Small intestine (tissue), 7 donors: ENCODE measurements around the gene LMOD1. TPM values are rescaled to one million over a fixed set of nuclear protein-coding genes. Genes with fewer than 3 reads are reported as not detected.
"Not testable (repeated sequence)": the region's sequence is repeated elsewhere in the genome, so short reads cannot be mapped to it uniquely, and the experiment has no call there.

Source experiments
- DNase-seq, 2 donors: peaks; one replicate each; pipeline versions ENCODE4 v3.0.0 to v3.0.0-alpha.2; 2013
- FAIRE-seq: peaks from 2 replicates; lab custom pipeline; 2012; peaks lifted over from hg19 to GRCh38; lab: Jason Lieb, UNC
- H3K27ac ChIP-seq, 3 donors: one replicate each; pipeline ENCODE4 v1.5.1; 2013; ENCODE audit warnings: low read length in 2 of 3, mild to moderate bottlenecking in 2 of 3, control low read depth in 1 of 3, inconsistent platforms in 1 of 3, low read depth in 1 of 3, moderate library complexity in 1 of 3
- H3K27me3 ChIP-seq, 3 donors: one replicate each; pipeline ENCODE4 v1.6.1; 2013; ENCODE audit warnings: low read length in 3 of 3, inconsistent platforms in 1 of 3; ENCODE audit not compliant: control insufficient read depth in 3 of 3, insufficient read depth in 3 of 3
- H3K36me3 ChIP-seq, 3 donors: one replicate each; pipeline ENCODE4 v1.6.1; 2013; ENCODE audit warnings: low read length in 3 of 3, inconsistent platforms in 1 of 3, low read depth in 1 of 3, mild to moderate bottlenecking in 1 of 3, moderate library complexity in 1 of 3; ENCODE audit not compliant: control insufficient read depth in 3 of 3, insufficient read depth in 2 of 3
- H3K4me1 ChIP-seq, 3 donors: one replicate each; pipeline ENCODE4 v1.6.1; 2013; ENCODE audit warnings: low read length in 2 of 3, inconsistent platforms in 1 of 3, low read depth in 1 of 3, mild to moderate bottlenecking in 1 of 3, moderate library complexity in 1 of 3; ENCODE audit not compliant: control insufficient read depth in 3 of 3, insufficient read depth in 2 of 3
- H3K4me3 ChIP-seq, 3 donors: one replicate each; pipeline ENCODE4 v1.5.1; 2013; ENCODE audit warnings: low read length in 3 of 3, control low read depth in 1 of 3, inconsistent platforms in 1 of 3, low read depth in 1 of 3, mild to moderate bottlenecking in 1 of 3, moderate library complexity in 1 of 3
- H3K9me3 ChIP-seq, 2 donors: one replicate each; pipeline ENCODE4 v1.6.1; 2013; ENCODE audit warnings: low read depth in 1 of 2, low read length in 1 of 2; ENCODE audit not compliant: control insufficient read depth in 2 of 2, insufficient read depth in 1 of 2
- WGBS, 3 donors: extraction: QIAGEN DNeasy Blood & Tissue Kit; methylation state at CpG; one replicate each; pipeline ENCODE4 v1.1.7; 2013; 5-methylcytosine and 5-hydroxymethylcytosine counted together
- polyA plus RNA-seq, 4 donors: library from polyadenylated mRNA; stranded (reverse) in 3 of 4; unstranded in 1 of 4; fragments of 200-250 nt in 3 of 4; fragments of 120-200 nt in 1 of 4; gene quantifications; one replicate each; pipeline versions ENCODE4 v1.2.1 to v1.2.3, GENCODE V29; 2013
- donor health status: healthy with polysubstance abuse.
- donor health status: control.
- donor health status: control.
- donor health status: Bipolar disorder and iron deficiency.
- donor health status: healthy.

LMOD1 gene
- polyA plus RNA-seq, 4 donors, result 1.1 to 39.6 (median 4.3) TPM

DNA sequence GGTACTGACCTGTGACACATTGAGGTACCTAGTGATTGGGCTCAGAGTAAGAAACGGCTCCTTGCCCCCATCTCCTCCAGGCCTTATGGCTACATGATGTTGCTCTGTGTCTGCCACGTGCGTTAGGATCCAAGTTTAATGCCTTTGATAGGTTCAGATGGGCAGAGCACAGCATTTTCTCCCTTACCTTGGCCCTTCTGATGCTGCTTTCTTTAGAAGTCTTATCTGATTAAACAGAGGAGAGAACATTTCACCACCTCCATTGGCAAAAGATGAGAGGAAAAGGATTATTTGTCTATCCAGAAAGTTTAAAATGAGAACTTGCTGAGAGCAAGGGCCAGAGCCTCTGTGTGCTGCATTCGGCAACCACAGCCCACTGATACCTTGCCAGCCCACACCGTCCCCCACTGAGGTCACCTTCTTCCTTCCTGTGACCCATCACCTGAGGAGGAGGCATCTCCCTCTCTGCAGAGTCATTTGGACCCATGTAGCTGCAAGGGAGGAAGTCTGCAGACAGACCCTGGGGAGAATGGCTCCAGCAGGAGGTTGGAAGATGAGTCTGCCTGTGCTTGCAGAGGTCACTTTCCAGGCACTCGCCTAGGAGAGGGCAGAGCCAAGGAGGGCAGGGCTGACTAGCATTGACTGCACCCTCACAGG, 41.0 kb downstream of the LMOD1 start:
- no peak overlapping the region for H3K4me3 ChIP-seq
- no peaks in the 10 kb centered on the region for H3K4me1 ChIP-seq
- DNase-seq (no peak), FAIRE-seq (no peak)
- H3K36me3 ChIP-seq, result peaks cover 0 to 2% (median 0%) of the 10 kb centered on the region in 3 donors
- peak overlapping the region in 2 of 3 donors; percentile 59 to 87 for H3K27ac ChIP-seq
- 58 to 75% (median 73%) methylated on average over 6 of the region's 6 CpGs for WGBS, 3 donors
- H3K27me3 ChIP-seq, result peaks cover 0 to 6% (median 0%) of the 10 kb centered on the region in 3 donors
- no peaks in the 10 kb centered on the region for H3K9me3 ChIP-seq

DNA sequence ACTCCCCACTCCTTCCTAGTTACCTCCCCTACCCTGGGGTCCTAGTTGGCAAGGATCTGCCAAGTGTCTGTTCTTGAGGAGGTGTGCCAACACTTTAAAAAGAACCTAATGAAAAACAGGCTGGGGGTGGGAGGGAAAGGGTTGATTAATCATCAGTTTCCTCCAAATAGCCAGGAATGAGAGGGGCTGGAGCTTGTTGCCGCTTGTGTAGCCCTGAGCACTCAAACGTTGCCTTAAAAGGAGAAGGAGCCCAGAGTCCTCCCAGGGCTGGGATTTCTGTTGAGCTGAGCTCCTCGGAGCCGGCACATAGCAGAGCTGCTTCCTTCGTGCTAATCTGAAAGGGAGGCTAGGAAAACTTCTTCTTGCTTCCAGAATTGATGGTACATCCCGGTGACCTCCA, 41.8 kb downstream of the LMOD1 start:
- H3K27me3 ChIP-seq, result peaks cover 0 to 4% (median 0%) of the 10 kb centered on the region in 3 donors
- FAIRE-seq (no peak), DNase-seq (peak in 1 of 2 donors; percentile 21)
- H3K9me3 ChIP-seq, result no peaks in the 10 kb centered on the region
- H3K36me3 ChIP-seq, result peaks cover 0 to 2% (median 0%) of the 10 kb centered on the region in 3 donors
- WGBS, 3 donors, result 48 to 75% (median 74%) methylated on average over 6 of the region's 6 CpGs
- H3K4me3 ChIP-seq, result no peak overlapping the region
- peak overlapping the region in 2 of 3 donors; percentile 67 to 87 for H3K27ac ChIP-seq
- H3K4me1 ChIP-seq, result no peaks in the 10 kb centered on the region

DNA sequence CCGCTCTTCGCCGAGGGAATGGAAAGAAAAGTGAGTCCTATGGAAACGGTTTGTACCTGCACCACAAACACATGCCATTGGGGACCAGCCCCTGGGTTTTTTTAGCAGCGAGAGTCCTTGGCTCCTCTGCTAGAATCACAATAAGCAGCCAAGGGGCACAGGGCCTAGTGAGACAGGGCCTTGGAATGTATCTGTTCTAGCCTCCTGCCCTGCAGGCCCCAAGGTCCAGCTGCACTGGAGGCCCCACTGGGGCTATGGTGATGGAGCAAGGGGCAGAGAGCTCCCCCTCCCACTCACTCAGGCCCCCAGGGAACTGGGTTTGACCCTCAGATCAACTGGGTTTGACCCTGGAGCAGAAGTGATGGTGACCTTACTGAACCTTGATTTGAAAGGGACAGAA, 43.2 kb downstream of the LMOD1 start:
- no peak for FAIRE-seq
- Histone ChIP-seq H3K27me3 (peaks cover 0 to 10% (median 0%) of the 10 kb centered on the region in 3 donors), H3K4me1 (no peaks in the 10 kb centered on the region), H3K36me3 (peaks cover 0 to 2% (median 0%) of the 10 kb centered on the region in 3 donors), H3K27ac (peak overlapping the region in 1 of 3 donors; percentile 81), H3K4me3 (no peak overlapping the region), H3K9me3 (no peaks in the 10 kb centered on the region)
- no peak for DNase-seq
- WGBS, 3 donors, result 80 to 87% (median 85%) methylated on average over 5 of the region's 5 CpGs

DNA sequence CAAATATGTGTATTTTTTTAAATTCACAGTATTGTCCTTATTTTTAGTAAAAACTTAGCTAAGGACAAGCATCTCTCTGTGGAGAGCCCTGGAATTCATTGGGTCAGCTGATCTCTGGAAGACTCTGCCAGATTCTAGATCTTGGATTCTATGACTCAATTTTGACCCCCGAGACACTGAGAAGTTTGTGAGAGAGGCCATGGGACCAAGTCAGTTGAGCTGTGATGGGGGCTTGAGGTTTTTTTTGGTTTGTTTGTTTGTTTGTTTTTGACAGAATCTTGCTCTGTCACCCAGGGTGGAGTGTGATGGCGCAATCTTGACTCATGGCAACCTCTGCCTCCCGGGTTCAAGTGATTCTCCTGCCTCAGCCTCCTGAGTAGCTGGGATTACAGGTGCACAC, 44.1 kb downstream of the LMOD1 start:
- Histone ChIP-seq H3K36me3 (peaks cover 0 to 2% (median 0%) of the 10 kb centered on the region in 3 donors), H3K27ac (no peak overlapping the region), H3K4me1 (no peaks in the 10 kb centered on the region), H3K27me3 (peaks cover 0 to 10% (median 0%) of the 10 kb centered on the region in 3 donors), H3K9me3 (no peaks in the 10 kb centered on the region), H3K4me3 (no peak overlapping the region)
- DNase-seq (no peak), FAIRE-seq (no peak)
- 73 to 84% (median 79%) methylated on average over 3 of the region's 3 CpGs for WGBS, 3 donors

DNA sequence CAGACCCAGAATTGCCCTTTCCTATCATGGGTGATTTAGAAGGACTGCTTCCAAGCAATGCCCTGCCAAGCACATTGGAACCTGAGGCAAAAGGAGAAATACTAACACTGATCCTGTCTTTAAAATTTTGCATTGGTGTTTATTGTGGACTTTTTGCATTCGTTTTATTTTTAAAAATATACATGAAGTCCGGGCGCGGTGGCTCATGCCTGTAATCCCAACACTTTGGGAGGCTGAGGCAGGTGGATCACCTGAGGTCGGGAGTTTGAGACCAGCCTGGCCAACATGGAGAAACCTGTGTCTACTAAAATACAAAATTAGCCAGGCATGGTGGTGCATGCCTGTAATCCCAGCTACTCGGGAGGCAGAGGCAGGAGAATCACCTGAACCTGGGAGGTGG, 45.3 kb downstream of the LMOD1 start:
- Histone ChIP-seq H3K27me3 (peaks cover 0 to 10% (median 0%) of the 10 kb centered on the region in 3 donors), H3K27ac (peak overlapping the region in 1 of 3 donors; percentile 36)
- not testable (repeated sequence) for H3K4me3 ChIP-seq, FAIRE-seq, H3K36me3 ChIP-seq, DNase-seq, H3K9me3 ChIP-seq, H3K4me1 ChIP-seq
- 87 to 93% (median 92%) methylated on average over 6 of the region's 6 CpGs for WGBS, 3 donors

DNA sequence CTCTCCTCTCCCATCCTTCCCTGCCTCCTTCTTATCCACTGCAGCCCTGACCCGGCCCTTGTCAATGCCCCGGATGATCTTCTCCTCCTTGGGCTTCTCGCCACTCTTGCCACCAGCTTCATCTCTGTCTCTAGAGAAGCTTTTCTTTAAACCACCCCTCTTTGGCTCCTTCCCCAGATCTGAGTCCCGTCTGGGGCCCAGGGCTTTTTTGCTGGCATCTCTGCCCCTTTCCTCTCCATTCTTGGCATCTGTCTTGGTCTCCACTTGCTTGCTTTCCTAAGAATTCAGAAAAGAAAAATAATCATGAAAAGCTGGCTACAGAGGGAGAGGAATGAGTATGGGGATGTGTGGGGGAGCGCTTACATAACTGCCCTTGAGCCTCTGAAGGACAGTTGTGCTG, 45.9 kb downstream of the LMOD1 start:
- H3K27me3 ChIP-seq, result peaks cover 0 to 10% (median 0%) of the 10 kb centered on the region in 3 donors
- H3K36me3 ChIP-seq, result no peaks in the 10 kb centered on the region
- peak overlapping the region in 1 of 3 donors; percentile 36 for H3K27ac ChIP-seq
- 72 to 83% (median 76%) methylated on average over 5 of the region's 5 CpGs for WGBS, 3 donors
- FAIRE-seq, result no peak
- no peak for DNase-seq
- H3K4me1 ChIP-seq, result peaks cover 0 to 2% (median 0%) of the 10 kb centered on the region in 3 donors
- H3K9me3 ChIP-seq, result no peaks in the 10 kb centered on the region
- H3K4me3 ChIP-seq, result no peak overlapping the region

DNA sequence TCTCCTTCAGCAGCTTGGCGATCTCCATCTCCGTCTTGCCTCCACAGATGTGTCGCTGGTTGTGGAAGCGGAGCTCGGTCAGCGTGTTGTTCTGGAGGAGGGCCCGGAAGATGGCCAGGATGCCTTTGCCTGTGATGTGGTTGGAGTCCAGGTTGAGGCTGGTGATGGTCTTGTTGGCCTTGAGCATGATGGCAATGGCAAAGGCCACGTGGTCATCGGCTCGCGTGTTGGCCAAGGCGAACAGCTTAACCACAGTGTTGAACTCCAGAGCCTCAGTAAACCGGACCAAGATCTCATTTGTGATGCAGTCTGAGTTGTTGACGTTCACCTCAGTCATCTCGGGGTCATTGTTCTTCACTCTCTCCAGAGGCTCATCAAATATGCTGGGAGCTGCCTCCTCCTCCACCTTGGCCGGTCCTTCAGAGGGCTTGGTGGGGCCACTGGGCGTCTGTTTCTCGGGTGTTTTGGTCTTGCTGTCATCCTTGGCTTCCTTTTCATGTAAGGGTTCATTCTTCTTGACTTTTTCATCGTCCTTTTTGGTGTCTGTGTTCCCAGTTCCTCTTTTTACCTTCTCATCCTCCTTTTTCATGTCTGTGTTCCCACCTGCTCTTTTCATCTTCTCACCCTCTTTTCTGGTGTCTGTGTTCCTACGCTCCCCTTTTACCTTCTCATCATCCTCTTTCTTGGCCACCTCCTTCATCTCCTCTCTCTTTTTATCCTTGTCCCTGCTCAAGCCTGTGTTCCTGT, 46.5 kb downstream of the LMOD1 start:
- WGBS, 3 donors, result 86 to 90% (median 89%) methylated on average over 20 of the region's 20 CpGs
- Histone ChIP-seq H3K4me3 (no peak overlapping the region), H3K4me1 (peaks cover 0 to 2% (median 0%) of the 10 kb centered on the region in 3 donors), H3K36me3 (no peaks in the 10 kb centered on the region), H3K27ac (no peak overlapping the region), H3K9me3 (no peaks in the 10 kb centered on the region), H3K27me3 (peaks cover 0 to 10% (median 0%) of the 10 kb centered on the region in 3 donors)
- DNase-seq, result no peak
- FAIRE-seq, result no peak

DNA sequence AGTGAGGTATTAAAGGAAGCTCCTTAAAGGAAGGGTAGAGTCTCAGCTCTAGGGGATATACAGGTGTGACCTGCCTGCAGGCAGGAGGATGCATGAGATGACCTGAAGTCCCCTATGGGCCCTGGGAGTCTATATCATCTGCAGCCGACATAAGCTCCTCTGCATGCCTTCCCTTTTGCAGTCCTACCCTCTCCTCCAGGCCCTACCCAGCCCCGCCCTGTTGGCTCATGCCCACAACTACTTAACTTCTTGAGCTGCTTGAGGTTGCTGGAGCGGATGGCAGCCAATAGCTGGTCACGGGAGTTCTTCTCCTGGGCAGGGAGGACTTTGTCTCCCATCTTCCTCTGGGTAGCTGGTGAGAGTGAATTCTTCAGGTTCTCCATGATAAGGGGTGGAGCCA, 47.4 kb downstream of the LMOD1 start:
- Histone ChIP-seq H3K27me3 (peaks cover 0 to 10% (median 0%) of the 10 kb centered on the region in 3 donors), H3K4me3 (no peak overlapping the region), H3K4me1 (peaks cover 0 to 2% (median 0%) of the 10 kb centered on the region in 3 donors), H3K9me3 (no peaks in the 10 kb centered on the region), H3K27ac (no peak overlapping the region), H3K36me3 (no peaks in the 10 kb centered on the region)
- no peak for FAIRE-seq
- DNase-seq, result no peak
- 40 to 61% (median 52%) methylated on average over 4 of the region's 4 CpGs for WGBS, 3 donors
